CD1c-positive myeloid dendritic cell (primary cell): ENCODE measurements around the gene UPF3A.
"Not testable (repeated sequence)": the region's sequence is repeated elsewhere in the genome, so short reads cannot be mapped to it uniquely, and the experiment has no call there.

Source experiments
- DNase-seq: peaks from one replicate; pipeline ENCODE4 v3.0.0-alpha.2; 2016; ENCODE audit errors: extremely low spot score

The UPF3A gene

GRCh38 chr13:114303700-114304327 lies 22.4 kb downstream of the UPF3A start:
- no peak for DNase-seq

- no peak for DNase-seq
Measured at GRCh38 chr13:114304346-114305034, 23.1 kb downstream of the UPF3A start.

DNA sequence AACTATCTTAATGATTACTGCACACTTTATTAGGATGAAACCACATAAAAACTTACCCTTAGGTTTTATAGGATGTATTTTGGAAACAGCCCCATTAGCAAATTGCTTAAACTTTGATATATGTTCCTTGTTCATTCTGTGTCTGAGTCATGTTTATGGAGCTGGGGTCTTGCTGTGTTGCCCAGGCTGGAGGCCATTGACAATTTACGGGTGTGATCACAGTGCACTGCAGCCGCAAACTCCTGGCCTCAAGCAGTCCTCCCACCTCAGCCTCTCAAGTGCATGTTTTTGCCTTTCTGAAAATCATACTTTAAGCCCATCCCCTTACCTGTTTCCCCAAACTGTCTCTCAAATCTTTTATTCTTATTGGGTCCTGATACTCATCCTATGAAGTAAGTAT lies 27.7 kb downstream of the UPF3A start:
- no peak for DNase-seq

DNA sequence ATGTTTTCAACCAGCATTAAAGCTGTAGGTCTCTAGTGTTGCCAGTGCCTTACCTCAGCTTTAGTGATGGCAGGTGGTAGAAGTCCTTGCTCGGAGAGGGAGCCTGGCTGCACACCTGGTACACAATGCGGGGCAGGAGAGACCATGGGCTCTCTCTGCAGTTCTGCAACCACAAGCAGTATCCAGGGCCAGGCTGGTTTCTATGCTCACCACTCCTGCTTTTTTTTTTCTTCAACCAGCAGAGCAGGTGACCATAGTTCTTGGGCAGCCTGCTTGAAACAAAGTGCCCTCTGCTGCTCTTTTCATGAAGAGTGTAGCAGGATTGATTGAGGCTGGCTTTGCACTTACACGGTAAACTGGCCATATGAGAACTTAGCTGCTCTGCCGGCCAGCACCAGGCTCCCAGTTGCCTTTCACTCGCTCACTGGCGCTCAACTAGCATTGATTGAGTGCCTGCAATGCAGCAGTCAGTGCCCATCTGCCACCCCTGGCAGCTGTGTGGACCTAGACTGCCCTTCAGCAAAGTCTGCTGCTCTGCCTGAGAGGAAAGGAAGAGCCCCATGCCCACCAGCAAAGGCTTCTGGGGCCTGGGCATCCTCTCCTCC lies 28.5 kb downstream of the UPF3A start:
- DNase-seq, result no peak

DNA sequence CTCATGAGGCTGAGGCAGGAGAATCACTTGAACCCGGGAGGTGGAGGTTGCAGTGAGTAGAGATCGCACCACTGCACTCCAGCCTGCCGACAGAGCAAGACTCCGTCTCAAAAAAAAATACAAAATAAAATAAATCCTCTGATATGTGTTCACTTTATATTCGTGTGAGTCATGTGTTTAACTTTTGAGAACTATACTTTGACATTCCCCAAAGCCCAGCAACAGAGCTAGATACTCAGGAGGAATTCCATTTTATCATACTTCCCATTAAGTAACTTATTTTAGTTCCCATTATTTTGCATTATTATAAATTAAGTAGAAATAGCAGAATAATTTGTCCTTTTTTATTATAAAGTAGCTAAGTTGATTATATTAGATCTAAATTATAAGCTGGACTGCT lies 29.6 kb downstream of the UPF3A start:
- DNase-seq, result no peak

GRCh38 chr13:114311387-114311786 lies 30.0 kb downstream of the UPF3A start:
- DNase-seq, result no peak

DNA sequence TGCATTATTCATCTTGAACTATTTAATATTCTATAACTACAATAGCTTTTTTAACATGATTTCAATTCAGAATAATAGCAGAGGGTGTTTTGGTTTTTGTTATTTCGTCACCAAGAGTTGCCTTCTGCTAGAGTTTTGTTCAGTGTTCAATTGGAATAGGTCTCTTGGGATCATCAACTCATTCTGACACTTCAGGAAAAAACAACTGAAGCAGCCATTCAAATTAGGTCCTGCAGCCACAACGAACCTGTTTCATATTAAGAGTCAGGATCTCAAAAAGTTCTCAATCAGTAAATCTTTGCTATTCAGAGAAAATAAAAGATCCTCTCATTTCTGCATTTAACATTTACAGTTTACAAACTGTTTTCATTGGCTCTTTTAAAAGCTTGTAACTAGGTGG lies 30.5 kb downstream of the UPF3A start:
- DNase-seq, result no peak

DNA sequence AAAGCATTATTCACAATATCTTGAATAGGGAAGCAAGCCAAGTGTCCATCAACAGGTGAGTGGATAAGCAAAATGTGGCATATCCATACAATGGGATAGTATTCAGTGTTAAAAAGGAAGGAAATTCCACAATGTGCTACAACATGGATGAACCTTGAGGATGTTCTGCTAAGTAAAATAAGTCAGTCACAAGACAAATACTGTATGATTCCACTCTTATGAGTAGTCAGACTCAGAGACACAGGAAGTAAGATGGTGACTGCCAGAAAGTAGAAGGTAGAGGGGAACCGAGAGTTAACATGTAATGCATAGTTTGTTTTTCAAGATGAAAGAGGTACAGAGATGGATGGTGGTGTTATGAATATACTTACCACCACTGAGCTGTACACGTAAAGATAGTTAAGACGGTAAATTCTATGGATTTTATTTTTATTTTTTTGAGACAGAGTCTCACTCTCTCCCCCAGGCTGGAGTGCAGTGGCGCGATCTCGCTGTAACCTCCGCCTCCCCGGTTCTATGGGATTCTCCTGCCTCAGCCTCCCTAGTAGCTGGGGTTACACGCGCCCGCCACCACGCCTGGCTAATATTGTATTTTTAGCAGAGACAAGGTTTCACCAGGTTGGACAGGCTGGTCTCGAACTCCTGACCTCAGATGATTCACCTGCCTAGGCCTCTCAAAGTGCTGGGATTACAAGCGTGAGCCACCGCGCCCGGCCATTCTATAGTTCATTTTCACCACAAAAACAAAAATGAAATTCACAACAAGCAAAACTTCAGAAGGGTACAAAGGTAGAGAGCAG lies 31.9 kb downstream of the UPF3A start:
- peak; percentile 48 for DNase-seq

DNA sequence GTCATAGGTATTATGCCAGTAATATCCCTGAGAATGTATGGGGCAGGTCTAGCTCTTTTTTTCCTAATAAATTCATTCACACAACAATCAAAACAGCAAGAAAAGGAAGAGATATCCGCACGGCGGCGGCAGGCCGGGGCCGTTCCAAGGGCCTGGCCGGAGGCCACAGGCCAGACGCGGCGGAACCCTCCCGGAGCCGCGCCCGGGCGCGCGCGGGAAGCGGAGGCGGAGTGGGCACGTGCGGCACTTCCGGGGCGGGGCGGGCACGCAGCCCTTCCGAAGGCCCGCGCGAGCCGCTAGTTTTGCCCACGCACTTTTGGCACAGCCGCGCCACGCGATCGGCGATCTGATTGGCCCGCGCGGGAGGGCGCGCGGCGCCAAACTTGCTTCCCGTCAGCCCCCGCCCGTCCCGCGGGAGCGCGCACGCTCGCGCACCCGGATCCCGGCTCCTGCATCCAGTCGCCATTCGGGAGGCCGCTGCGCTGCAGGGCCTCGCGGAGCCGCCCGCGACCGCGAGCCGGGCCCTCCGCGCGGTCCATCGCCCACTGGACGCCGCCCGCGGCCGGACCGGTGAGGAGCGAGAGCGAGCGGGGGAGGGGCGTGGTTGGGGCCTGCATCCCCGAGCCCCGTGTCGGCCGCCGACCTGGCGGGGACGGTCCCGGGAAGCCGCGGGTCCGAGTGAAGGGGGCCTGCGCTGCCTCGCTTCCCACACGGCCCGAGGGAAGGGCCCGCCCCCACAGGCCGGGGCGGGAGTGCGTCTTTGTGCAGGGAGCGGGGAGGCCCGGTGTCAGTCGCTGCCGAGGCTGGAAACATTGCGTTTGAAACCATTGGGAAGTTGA lies 32.9 kb downstream of the UPF3A start, which contains the start of gene CHAMP1:
CHAMP1 (plus strand) TSS at position 430 of the 839 bp plus-strand sequence. CDS start 9,340 bp downstream, outside the sequence.
- DNase-seq, result peak; percentile 99

- DNase-seq, result peak; percentile 31
Measured at GRCh38 chr13:114315074-114315785, 33.8 kb downstream of the UPF3A start.

GRCh38 chr13:114318624-114319023 lies 37.2 kb downstream of the UPF3A start:
- DNase-seq, result no peak

DNA sequence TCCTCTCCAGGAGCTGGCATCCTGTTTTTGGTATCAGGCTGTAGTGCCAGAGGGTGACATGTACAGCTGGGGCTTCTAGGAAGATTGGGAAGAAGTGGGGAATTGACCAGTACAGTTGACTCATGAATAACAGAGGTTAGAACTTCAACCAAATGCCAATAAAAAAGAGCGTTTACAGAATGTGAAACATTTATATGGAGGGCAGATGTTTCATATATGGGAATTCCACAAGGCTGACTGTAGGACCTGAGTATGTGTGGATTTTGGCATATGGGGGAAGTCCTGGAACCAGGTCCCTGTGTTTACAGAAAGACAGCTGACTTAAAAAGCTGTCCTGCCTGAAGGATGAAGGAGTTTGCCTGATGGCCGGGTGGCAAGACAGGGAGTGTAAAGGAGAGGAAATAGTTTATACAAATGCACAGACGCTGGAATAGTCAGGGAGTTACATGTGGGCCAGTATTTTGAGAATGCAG lies 38.1 kb downstream of the UPF3A start:
- no peak for DNase-seq

DNA sequence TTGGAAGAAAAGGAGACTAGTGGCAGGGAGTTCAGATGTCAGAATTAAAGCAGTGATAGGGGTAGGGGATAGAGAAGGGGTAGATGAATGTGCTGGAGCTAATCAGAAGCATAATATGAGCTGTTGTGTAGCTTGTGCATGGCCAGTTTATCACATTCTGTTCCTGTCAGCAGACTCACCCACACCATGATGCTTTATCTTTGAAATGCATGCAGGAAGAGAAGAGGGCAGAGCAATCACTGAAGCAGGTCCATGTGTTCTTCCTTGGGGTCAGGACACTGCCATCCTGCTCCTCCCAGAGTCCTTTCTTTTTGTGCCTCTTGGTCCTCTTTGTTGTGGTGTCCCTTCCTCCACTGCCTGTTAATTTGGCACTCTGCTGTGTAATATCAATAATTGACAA lies 38.7 kb downstream of the UPF3A start:
- DNase-seq, result no peak

DNA sequence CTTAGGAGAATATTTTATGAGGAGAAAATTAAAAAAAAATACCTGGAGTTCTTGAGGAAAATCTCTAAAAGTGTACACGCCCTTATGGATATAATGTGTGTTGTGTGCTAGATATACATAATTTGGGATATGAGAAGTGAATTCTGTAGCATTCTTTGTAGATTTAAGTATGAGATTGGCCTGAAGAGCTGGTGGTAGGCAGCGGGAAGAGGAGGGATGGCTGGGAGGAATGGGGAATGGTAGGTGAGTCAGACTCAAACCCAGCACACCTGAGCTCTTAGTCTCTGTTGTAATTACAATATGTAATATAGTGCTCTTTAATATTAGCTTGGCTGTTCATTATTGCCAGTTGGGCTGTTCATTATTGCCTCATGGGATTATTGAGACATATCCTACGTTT lies 39.9 kb downstream of the UPF3A start:
- no peak for DNase-seq

DNA sequence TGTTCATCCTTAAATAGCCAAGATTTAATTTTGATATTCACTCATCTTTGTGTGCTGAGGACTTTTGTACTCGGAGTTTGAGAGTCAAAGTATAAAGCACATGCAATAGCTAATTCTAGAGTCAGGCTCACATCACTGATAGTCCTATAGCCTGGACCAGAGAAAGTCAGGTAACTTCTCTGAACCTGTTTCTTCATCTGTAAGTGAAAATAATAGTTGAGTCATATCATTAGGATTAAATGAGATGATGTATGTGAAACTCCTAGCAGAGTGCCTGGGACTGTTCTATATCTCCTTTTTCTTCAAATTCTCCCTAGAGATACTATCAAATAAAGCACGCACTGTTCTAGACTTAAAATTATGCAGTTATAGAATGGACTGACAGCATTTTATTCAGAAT lies 41.9 kb downstream of the UPF3A start:
- DNase-seq, result no peak

- no peak for DNase-seq
Measured at GRCh38 chr13:114324334-114324733, 42.9 kb downstream of the UPF3A start.

- DNase-seq, result no peak
Measured at GRCh38 chr13:114325729-114326128, 44.3 kb downstream of the UPF3A start.

GRCh38 chr13:114328034-114328433 lies 46.6 kb downstream of the UPF3A start:
- no peak for DNase-seq

DNA sequence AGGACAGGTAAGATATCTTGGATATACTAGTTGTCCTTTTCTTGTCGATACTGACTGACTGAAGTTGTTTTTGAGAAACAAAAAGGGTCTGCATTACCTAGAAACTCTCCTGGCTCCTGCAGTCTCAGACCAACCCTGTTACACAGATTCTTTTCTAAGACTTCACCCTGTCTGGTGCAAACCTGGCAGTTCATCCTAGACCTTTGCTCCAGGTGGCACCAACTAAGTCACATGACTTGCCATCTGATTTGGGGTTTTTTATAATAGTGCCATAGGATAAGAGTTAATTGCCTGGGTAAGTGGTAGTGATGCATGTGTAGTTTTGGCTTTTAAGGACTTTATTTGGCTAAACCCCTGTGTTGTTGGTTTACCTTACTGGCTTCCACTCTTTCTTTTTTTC lies 47.2 kb downstream of the UPF3A start:
- DNase-seq, result no peak

DNA sequence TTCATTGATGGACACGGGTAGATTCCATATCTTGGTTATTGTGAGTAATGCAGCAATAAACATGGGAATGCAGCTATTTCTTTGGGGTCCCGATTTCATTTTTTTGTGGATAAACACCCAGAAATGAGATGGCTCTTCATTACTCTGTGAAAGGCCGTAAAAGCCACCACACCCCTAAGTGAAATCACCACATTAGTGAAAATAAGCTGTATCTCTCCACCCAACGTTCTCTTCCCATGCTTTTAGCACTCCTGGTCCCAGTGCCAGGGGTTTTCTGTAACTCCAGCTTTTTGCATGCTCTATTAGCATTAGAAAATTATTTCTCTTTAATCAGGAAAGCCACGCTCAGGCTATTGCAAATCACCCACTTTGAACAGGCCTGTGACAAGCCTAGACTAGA lies 48.7 kb downstream of the UPF3A start:
- DNase-seq, result no peak

- not testable (repeated sequence) for DNase-seq
Measured at GRCh38 chr13:114333881-114334280, 52.5 kb downstream of the UPF3A start.
